ENCODE results near the gene TXLNA.

TXLNA gene

DNA sequence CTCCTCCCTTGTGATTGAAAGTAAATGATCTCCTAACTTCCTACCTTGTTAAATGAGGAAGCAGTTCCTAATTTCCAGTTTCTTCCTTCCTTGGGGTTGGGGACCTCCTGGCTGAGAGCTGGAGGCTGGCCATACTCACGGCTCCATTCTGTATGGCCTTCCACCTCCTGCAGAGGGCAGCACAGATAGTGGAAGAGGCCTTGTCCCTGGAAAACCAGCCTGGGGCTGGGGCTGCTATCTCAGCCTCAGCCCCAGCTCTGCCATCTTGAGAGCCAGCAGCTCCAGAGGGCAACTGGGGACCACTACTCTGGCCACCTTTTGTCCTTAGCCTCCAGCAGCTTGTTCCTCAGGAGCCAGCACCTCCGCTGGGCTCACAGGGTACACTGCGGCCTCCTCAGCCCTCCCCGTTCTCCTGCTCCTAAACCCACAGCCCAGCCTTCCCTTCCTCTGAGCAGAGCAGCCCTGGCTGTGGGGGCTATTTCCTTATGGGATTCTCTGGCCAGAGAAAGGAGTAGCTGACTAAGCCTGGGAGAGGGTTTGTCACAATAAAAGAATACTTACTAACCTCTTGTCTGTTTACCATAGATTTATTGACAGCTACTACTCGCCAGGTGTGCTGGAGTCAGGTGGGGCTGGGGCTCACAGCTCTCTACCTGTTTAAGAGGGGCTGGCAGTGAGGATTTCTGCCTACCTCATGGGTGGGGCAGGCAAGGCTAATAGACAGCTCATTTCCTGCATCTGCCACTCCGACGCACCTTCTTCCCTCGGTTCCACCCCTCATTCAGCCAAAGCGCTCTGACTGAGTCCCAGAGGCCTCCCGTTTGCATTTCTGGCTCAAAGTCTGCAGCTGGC, 36.4 kb downstream of the TXLNA start:
- peak; percentile 67 to 78 (median 72) for DNase-seq

DNA sequence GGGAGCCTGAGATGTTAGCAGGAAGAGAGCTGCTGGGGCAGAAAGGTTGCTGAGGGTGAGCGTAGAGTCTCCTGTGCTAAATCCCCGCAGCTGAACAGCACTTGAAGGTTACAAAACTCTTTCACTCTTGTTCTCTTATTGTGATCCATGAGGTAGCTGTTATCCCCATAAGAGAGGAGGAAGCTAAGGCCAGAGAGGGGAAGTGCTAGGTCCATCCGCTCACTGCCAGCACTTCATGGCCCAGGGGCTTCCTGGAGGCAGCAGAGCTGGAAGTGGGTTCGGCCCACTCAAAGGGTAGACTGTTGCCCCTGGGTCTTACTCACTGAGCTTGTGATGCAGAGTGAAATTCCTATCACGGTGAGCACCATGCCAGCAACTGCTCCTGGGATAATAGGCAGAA, 37.1 kb downstream of the TXLNA start:
- peak in 3 of 4 experiments; percentile 50 to 57 (median 50) for DNase-seq

DNA sequence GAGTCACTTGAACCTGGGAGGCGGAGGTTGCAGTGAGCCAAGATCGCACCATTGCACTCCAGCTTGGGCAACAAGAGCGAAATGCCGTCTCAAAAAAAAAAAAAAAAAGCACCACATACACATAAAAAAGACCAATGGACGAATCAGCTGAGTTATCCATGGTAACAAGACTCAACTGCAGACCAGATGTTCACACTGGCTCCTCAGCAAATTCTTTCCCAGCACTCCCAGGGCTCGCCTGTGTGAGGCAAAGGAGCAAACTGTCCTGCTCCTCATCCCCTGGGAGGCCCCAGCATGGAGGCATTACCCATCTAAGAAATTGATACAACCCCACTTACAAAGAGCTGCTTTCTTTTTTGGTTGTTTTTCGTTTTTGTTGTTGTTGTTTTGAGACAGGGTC, 39.5 kb downstream of the TXLNA start:
- DNase-seq = no peak

DNA sequence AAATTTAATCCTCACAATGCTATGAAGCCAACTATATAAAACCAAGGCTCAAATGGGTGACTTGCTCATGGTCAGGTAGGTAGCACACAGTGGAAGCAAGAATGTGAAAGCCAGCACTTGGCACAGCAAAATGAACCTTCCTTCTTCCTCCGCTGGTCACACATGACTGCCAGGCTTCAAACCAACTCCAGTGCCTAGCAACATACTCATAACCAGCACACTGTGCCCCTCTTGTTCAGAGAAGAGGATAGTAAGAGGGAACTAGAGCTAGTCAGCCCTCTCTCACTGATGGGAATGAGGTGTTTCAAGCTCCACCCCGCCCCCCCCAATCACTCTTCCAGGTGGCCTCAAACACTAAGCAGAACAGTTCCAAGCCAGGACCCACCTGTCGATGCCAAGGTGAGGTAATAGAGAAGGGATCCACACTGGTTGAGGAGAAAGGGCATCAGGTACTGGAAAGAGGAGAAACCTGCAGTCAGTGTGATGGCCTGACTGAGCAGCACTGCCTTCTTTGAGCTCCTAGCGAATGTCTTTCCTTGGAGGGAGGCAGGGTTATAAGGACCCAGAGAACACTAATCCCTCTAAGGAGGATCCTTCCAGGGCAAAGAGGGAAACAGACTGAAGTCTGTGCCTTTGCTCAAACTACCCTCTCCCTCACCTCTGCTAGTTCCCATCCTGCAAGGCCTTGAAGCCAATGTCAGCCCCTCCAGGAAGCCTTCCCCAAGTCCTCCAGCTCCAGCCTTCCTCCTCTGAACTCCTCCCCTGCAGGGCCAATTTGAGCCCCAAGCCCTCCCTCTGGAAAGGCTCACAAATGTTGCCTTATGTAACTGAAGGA, 41.5 kb downstream of the TXLNA start:
- no peak for DNase-seq

DNA sequence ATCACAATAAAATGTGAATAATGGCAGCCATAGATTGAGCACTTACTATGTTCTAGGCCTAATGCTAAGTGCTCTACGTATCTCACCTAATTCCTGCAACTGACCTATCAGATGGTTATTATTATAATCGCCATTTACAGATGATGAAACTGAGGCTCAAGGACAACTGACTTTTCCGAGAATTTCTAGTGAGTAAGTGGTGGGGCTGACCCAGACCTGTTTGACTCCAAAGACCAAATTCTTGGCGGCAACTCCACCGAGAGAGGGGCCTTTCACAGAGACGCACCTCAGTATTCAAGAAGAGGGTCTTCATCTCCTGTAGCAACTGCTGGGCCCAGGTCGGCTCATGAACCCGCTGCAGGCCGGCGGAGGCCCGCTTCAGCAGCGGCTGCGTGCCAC, 42.1 kb downstream of the TXLNA start:
- DNase-seq = no peak

DNA sequence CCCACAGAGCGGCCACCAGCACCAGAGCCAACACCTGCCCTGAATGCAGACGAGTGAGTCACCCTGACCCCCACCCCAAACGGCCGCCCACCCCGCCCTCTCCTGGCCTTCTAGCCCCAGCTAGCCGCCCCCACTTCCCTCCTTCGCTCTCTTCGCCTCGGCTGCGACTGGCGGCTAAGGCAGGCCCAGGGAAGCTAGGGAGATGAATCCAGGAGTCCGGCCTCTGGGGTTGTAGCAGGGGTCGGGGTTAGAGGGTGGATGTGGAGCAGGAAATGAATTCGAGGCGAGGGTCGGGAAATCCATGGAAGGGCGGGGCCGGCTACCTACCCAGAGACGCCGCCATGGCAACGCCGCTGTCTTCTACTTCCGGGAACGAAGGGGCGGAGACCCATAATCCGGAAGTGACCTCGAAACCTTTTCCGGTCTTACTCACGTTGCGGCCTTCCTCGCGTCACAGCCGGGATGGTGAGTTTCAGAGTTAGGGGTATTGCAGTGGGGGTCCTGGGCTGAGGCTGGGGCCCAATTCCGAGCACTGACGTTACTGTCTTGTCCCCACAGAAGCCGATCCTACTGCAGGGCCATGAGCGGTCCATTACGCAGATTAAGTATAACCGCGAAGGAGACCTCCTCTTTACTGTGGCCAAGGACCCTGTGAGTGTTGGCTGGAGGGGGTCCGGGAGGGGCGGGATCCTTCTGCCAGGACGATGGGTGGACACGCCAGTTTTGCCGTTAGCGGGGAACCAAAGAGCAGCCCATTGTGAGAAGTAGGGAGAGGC, 42.7 kb downstream of the TXLNA start, which contains the start of the genes EIF3I and TMEM234:
Gene EIF3I (plus strand): TSS at position 428 of the 776 bp plus-strand sequence. CDS start 35 bp downstream, at position 463.
Gene TMEM234 (minus strand): TSS at position 374 of the 776 bp plus-strand sequence. CDS start 31 bp downstream, at position 343.
- DNase-seq = peak; percentile 93 to 96 (median 96)

- DNase-seq = no peak
Measured at GRCh38 chr1:32223683-32224082, 44.2 kb downstream of the TXLNA start.

DNA sequence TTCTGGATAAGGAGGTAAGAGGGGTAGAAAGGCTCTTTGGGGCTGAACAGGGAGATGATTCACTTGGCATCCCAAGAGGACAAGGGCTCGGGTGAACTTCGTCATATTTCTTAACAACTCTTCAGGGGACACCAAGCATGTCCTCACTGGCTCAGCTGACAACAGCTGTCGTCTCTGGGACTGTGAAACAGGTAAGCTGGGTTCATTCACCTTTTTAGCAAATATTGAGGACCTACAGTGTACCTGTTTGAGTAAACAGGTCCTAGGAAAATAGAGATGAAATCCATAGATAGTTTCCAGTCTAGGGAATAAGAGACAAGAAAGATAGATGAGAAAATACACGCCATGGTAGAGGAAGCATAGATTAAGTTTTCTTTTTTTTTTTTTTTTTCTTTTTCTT, 44.8 kb downstream of the TXLNA start:
- DNase-seq = no peak

- DNase-seq = no peak
Measured at GRCh38 chr1:32228771-32229170, 49.3 kb downstream of the TXLNA start.

- DNase-seq = no peak
Measured at GRCh38 chr1:32231843-32232432, 52.5 kb downstream of the TXLNA start.

GRCh38 chr1:32232558-32233304, 53.3 kb downstream of the TXLNA start:
- DNase-seq = no peak

DNA sequence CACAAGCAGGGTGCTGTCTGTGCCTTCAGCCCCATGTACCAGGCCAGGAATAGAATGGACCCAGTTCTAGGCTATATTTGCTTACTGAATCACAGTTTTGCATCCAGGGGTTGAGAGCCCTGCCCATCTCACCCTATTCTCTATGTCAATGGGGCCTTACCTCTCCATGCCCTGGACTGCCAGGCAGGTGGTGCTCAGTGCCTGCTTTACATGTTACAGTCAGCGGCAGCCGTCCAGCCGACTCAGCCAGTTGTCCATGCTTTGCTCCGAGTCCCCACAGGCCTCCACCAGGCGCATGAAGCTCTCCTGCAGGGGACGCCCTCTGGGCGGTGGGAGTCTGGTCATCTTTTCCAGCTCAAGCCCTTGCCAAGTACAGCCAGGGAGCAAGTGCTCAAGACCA, 55.3 kb downstream of the TXLNA start:
- no peak for DNase-seq

DNA sequence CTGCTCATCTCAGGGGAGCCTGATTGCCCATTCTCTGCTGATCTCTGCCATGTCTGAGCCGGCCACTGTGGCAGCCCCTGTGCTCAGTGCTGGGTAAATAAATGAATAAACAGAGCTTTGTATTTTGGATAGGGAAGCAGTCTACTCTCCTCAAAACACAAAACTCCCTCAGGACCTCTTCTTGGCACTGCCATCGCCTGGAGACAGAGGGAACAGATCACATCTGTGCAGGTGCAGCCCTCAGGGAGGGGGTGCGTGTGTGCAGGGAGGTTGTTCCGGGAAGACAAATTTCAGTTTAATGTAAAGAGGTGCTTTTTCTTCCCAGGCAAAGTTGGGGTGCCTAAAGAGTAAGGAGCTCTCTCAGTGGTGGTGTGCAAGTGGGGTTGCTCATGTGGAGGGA, 59.9 kb downstream of the TXLNA start:
- DNase-seq = no peak

DNA sequence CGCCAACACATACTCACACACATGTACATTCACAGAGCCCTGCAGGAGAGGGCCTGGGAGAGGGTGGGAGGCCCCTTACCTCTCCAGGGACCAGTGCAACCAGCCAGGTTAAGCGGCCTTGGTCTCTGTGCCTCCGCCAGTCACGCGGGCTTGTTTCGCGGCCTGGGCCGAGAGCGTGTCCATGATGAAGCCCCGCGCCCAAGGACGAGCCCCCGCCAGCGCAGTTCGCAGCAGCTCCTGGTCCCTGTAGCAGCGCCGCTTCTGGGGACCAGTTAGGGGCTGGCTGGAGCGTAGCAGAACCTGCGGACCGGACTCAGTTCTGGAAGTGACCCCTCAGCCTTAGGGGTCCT, 60.3 kb downstream of the TXLNA start:
- DNase-seq = no peak

- DNase-seq = peak; percentile 65 to 80 (median 76)
Measured at GRCh38 chr1:32240140-32240951, 60.9 kb downstream of the TXLNA start.

DNA sequence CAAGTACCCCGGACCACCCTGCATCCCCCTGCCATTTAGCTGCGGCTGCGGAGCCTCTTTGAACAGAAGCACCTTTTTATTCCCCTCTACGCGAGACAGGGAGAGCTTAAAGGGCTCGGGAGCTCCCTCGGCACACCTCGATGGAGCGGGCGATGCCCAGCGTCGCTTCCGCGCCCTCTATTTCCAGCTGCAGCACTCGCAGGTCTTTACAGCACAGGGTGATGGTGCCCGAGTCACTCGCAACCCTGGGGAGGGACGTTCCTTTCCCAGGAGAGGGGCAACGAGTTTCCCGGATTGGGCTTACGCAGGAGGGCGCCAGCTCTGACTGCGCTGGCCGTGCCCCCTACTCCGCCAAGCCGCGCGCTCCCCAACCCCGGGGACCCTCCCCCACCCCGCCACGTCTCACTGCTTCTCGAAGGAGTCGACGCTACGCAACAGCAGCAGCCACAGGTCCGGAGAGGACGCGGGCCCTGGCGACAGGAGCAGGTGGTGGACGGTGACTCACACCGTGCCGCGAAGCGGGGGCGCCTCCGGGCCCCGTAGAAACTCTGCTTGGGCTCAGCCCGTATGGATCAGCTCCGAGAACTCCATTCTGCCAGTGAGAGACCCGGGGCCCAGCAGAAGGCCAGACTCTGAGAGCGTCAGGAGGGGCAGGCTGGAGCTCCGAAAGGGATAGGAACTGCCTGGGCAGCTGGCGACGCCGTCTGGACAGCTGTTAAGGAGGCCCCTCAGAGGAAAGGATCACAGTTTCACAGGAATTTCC, 61.7 kb downstream of the TXLNA start:
- peak; percentile 17 to 43 (median 28) for DNase-seq

GRCh38 chr1:32242341-32242851, 62.9 kb downstream of the TXLNA start:
- peak; percentile 26 to 68 (median 63) for DNase-seq

DNA sequence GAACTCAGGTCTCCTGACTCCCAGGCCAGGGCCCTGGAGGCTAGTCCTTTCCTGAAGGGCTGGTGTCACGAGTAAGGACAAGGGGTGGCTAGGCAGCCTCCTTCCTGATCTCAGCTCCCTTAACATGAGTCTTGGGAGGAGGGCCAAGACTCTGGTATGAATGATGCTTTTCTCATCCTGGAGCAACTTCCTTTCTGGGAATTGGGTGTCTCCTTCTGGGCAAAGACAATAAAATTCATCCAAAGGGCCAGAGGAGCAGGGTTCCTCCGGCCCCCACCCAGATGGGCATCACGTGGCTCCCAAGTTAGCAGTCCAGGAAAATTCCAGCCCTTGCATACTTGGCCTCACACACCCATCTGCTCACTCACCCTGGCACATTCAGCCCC, 67.4 kb downstream of the TXLNA start, which contains the start of gene FAM167B:
Gene FAM167B (plus strand): TSS at position 335 of the 386 bp plus-strand sequence. CDS start 200 bp downstream, outside the sequence.
- DNase-seq = no peak

GRCh38 chr1:32247452-32247851, 68.0 kb downstream of the TXLNA start:
- DNase-seq = no peak

Measured in suppressor macrophage (primary cell).